Smooth muscle cell (in vitro differentiated cells): ENCODE data around the gene SPATA16. TPM values are rescaled to one million over a fixed set of nuclear protein-coding genes. Genes with fewer than 3 reads are reported as not detected.

Experiments
- DNase-seq: peaks from one replicate; lab custom pipeline; 2025; ENCODE audit not compliant: unreplicated experiment; lab: John Stamatoyannopoulos, UW
- H2AFZ ChIP-seq: fragments of 200-600 bp; sonication (generic); 2 replicates; pipeline ENCODE4 v1.6.0; 2016; ENCODE audit warnings: antibody characterized with exemption, low read depth, mild to moderate bottlenecking
- H3F3A ChIP-seq: fragments of 200-600 bp; sonication (generic); 2 replicates; pipeline ENCODE4 v1.6.0; 2017; ENCODE audit warnings: antibody characterized with exemption, low read depth
- H3K27ac ChIP-seq: fragments of 200-600 bp; sonication (generic); 2 replicates; pipeline ENCODE4 v1.5.1; 2016; ENCODE audit warnings: low read depth, mild to moderate bottlenecking
- H3K27me3 ChIP-seq: fragments of 200-600 bp; sonication (generic); 2 replicates; pipeline ENCODE4 v1.6.1; 2016; ENCODE audit warnings: low read depth, mild to moderate bottlenecking
- H3K36me3 ChIP-seq: fragments of 200-600 bp; sonication (generic); 2 replicates; pipeline ENCODE4 v1.5.1; 2016; ENCODE audit warnings: low read depth
- H3K4me1 ChIP-seq: fragments of 200-600 bp; sonication (generic); 2 replicates; pipeline ENCODE4 v1.5.1; 2016; ENCODE audit warnings: low read depth
- H3K4me2 ChIP-seq: fragments of 200-600 bp; sonication (generic); 2 replicates; pipeline ENCODE4 v1.6.0; 2016; ENCODE audit warnings: mild to moderate bottlenecking
- H3K4me3 ChIP-seq: fragments of 200-600 bp; sonication (generic); 2 replicates; pipeline ENCODE4 v1.5.1; 2016; ENCODE audit warnings: mild to moderate bottlenecking
- H3K79me2 ChIP-seq: fragments of 200-600 bp; sonication (generic); 2 replicates; pipeline ENCODE4 v1.6.0; 2016; ENCODE audit warnings: low read depth, mild to moderate bottlenecking
- H3K9ac ChIP-seq: fragments of 200-600 bp; sonication (generic); 2 replicates; pipeline ENCODE4 v1.6.0; 2016; ENCODE audit warnings: low read depth
- H3K9me3 ChIP-seq: fragments of 200-600 bp; sonication (generic); replicated peaks from 2 replicates; pipeline ENCODE4 v1.5.1; 2016; ENCODE audit warnings: low read depth
- H4K20me1 ChIP-seq: fragments of 200-600 bp; sonication (generic); 2 replicates; pipeline ENCODE4 v1.6.0; 2016; ENCODE audit warnings: low read depth
- WGBS: methylation state at CpG from one replicate; pipeline ENCODE4 v1.1.7; 2016; ENCODE audit warnings: low lambda C conversion rate; 5-methylcytosine and 5-hydroxymethylcytosine counted together
- polyA plus RNA-seq: library from polyadenylated mRNA; unstranded; fragments of >200 nt; fragmentation: Nextera tagmentation; extraction: Ambion mirVana; gene quantifications from 2 replicates; pipeline ENCODE4 v1.2.1, GENCODE V29; 2016
- total RNA-seq: library from RNA; depleted of rRNA; stranded (reverse); fragments of >200 nt; gene quantifications from 2 replicates; pipeline ENCODE4 v1.2.3, GENCODE V29; 2014
- TF ChIP-seq, protein P1 (sequence below): fragments of 200-600 bp; sonication (generic); IDR thresholded peaks from 2 replicates; pipeline ENCODE4 v1.5.1; 2017; ENCODE audit warnings: borderline replicate concordance, mild to moderate bottlenecking, antibody characterized with exemption; ENCODE audit not compliant: insufficient read depth, poor library complexity, severe bottlenecking

SPATA16 gene
- total and polyA plus RNA-seq, 2 experiments from 2014 or later: not detected

DNA sequence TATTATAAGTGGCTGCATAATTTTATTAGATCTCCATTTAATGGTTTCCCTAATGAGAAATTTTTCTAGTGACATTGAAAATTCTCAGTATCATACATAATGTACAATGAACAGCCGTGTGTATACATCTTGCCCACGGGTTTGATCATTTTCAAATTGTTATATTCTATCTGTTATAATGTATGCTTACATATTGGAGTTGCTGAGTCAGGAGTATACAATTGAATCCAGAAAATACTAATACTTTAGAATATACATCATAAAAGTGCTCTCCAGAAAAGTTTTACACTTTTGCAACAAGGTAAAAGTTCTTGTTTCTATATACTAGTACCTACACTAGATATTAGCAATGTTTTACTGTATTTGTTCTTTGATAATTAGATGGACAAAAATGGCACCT is 82.8 kb downstream of the SPATA16 start:
- Histone ChIP-seq H3K36me3 (no peaks in the 10 kb centered on the region), H3K9ac (no peak overlapping the region), H4K20me1 (no peaks in the 10 kb centered on the region), H3K4me2 (no peak overlapping the region), H3K27me3 (no peaks in the 10 kb centered on the region), H3K4me1 (no peaks in the 10 kb centered on the region), H3K27ac (no peak overlapping the region), H3K79me2 (no peaks in the 10 kb centered on the region), H3K9me3 (no peaks in the 10 kb centered on the region), H2AFZ (no peak overlapping the region), H3K4me3 (no peak overlapping the region), H3F3A (no peaks in the 10 kb centered on the region)
- WGBS: 93% methylated on average over 2 of the region's 2 CpGs
- TF ChIP-seq, protein P1, sequence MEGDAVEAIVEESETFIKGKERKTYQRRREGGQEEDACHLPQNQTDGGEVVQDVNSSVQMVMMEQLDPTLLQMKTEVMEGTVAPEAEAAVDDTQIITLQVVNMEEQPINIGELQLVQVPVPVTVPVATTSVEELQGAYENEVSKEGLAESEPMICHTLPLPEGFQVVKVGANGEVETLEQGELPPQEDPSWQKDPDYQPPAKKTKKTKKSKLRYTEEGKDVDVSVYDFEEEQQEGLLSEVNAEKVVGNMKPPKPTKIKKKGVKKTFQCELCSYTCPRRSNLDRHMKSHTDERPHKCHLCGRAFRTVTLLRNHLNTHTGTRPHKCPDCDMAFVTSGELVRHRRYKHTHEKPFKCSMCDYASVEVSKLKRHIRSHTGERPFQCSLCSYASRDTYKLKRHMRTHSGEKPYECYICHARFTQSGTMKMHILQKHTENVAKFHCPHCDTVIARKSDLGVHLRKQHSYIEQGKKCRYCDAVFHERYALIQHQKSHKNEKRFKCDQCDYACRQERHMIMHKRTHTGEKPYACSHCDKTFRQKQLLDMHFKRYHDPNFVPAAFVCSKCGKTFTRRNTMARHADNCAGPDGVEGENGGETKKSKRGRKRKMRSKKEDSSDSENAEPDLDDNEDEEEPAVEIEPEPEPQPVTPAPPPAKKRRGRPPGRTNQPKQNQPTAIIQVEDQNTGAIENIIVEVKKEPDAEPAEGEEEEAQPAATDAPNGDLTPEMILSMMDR: no peak
- DNase-seq: no peak

DNA sequence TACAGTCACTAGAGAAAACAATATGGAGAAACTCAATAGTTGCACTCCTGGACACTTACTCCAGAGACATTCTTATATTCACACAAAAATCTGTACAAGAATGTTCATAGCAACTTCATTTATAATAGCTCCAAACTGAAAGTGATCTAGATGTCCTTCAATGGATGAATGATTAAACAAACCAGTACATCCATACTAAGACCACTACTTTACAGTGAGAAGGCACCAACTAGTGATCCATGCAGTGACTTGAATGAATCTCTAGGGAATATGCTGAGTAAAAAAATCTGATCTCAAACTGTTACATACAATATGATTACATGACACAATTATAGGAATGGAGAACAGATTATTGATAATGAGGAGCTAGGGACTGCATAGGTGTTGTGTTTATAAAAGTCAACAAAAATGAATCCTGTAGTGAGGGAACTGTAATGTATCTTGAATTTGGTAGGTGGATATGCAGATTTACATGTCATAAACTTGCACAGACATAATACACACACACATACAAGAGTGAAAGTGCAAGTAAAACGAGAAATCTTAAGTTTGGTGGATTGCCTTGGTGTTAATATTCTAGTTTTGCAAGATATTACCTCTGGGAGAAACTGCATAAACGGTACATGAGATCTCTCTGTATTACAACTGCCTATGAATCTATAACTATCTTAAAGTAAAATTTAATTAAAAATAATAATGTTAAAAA is 85.7 kb downstream of the SPATA16 start:
- Histone ChIP-seq H3K4me3 (no peak overlapping the region), H3K27ac (no peak overlapping the region)
- WGBS: 97% methylated on average over 2 of the region's 2 CpGs

DNA sequence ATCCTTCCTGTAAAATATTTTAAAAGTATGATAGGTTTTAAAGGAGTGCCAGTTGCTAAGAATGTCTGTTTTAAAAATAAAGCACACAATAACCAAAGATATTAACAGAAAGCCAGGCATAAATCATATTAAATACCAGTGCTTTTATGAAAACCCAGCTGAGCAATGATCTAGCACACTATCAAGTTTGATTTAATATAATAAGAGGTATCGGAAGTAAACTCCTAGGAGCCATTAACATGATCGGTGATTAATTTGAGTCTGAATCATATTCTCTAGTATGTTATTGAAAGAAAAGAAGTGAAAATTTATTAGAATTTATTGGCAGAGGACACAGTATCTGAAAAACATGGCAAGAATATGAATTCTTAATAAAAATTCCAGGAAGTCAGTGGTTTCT is 91.7 kb downstream of the SPATA16 start:
- no peaks in the 10 kb centered on the region for H3F3A ChIP-seq

More for the DNA sequence above, 85.7 kb downstream of the SPATA16 start:
- no peaks in the 10 kb centered on the region for H3K79me2 ChIP-seq
- H2AFZ ChIP-seq: no peak overlapping the region
- H3K27me3 ChIP-seq: no peaks in the 10 kb centered on the region
- no peaks in the 10 kb centered on the region for H3K36me3 ChIP-seq
- H4K20me1 ChIP-seq: no peaks in the 10 kb centered on the region
- no peak overlapping the region for H3K9ac ChIP-seq
- H3K4me2 ChIP-seq: no peak overlapping the region
- no peaks in the 10 kb centered on the region for H3K9me3 ChIP-seq
- H3F3A ChIP-seq: no peaks in the 10 kb centered on the region
- H3K4me1 ChIP-seq: no peaks in the 10 kb centered on the region
- no peak for DNase-seq
- TF ChIP-seq, protein P1: no peak

More for the DNA sequence above, 91.7 kb downstream of the SPATA16 start:
- WGBS: 95% methylated on average over 2 of the region's 2 CpGs
- TF ChIP-seq, protein P1: no peak
- H3K4me1 ChIP-seq: no peaks in the 10 kb centered on the region
- no peaks in the 10 kb centered on the region for H3K79me2 ChIP-seq
- no peak for DNase-seq
- no peaks in the 10 kb centered on the region for H3K27me3 ChIP-seq
- H3K27ac ChIP-seq: no peak overlapping the region
- no peaks in the 10 kb centered on the region for H3K36me3 ChIP-seq
- no peak overlapping the region for H3K4me2 ChIP-seq
- no peaks in the 10 kb centered on the region for H4K20me1 ChIP-seq
- no peak overlapping the region for H2AFZ ChIP-seq
- no peaks in the 10 kb centered on the region for H3K9me3 ChIP-seq
- no peak overlapping the region for H3K9ac ChIP-seq
- no peak overlapping the region for H3K4me3 ChIP-seq
